GM23338 (cell line): ENCODE results near the gene ADD1. TPM values are rescaled to one million over a fixed set of nuclear protein-coding genes. Genes with fewer than 3 reads are reported as not detected.
A peak's percentile ranks its signal among the peaks of the same experiment; 100 is the strongest.

Experiments
- ATAC-seq: fragments of 200-7000 bp; cut with Tn5 transposase; 3 replicates; pipeline ENCODE4 v1.9.1; 2020
- DNase-seq: peaks from one replicate; pipeline ENCODE4 v3.0.0-alpha.2; 2015; ENCODE audit warnings: low spot score
- H2AFZ ChIP-seq: fragments of 200-600 bp; sonication (generic); 2 replicates; pipeline ENCODE4 v1.8.0; 2016; ENCODE audit warnings: antibody characterized with exemption, mild to moderate bottlenecking, moderate library complexity
- H3F3A ChIP-seq: fragments of 200-600 bp; sonication (generic); replicated peaks from 2 replicates; pipeline ENCODE4 v1.8.0; 2017; ENCODE audit warnings: antibody characterized with exemption, mixed run types, low read depth
- H3K27ac ChIP-seq: fragments of 200-600 bp; sonication (generic); 2 replicates; pipeline ENCODE4 v1.6.1; 2016; ENCODE audit warnings: low read depth
- H3K27me3 ChIP-seq: fragments of 200-600 bp; sonication (generic); 2 replicates; pipeline ENCODE4 v1.8.0; 2016; ENCODE audit warnings: mild to moderate bottlenecking, mixed run types, moderate library complexity; ENCODE audit not compliant: insufficient read depth
- H3K36me3 ChIP-seq: fragments of 200-600 bp; sonication (generic); 2 replicates; pipeline ENCODE4 v1.8.0; 2016; ENCODE audit warnings: mild to moderate bottlenecking; ENCODE audit not compliant: insufficient read depth
- H3K4me1 ChIP-seq: fragments of 200-600 bp; sonication (generic); 2 replicates; pipeline ENCODE4 v1.8.0; 2016; ENCODE audit warnings: mild to moderate bottlenecking, moderate library complexity; ENCODE audit not compliant: insufficient read depth
- H3K4me2 ChIP-seq: fragments of 200-600 bp; sonication (generic); 2 replicates; pipeline ENCODE4 v1.7.1; 2017; ENCODE audit warnings: mixed run types
- H3K4me3 ChIP-seq: fragments of 200-600 bp; sonication (generic); 2 replicates; pipeline ENCODE4 v1.6.1; 2016; ENCODE audit warnings: mixed run types
- H3K79me2 ChIP-seq: fragments of 200-600 bp; sonication (generic); replicated peaks from 2 replicates; pipeline ENCODE4 v1.8.0; 2017; ENCODE audit warnings: mild to moderate bottlenecking; ENCODE audit not compliant: insufficient read depth
- H3K9me2 ChIP-seq: fragments of 200-600 bp; sonication (generic); 2 replicates; pipeline ENCODE4 v1.8.0; 2017; ENCODE audit not compliant: insufficient read depth
- H4K20me1 ChIP-seq: fragments of 200-600 bp; sonication (generic); replicated peaks from 2 replicates; pipeline ENCODE4 v1.8.0; 2017; ENCODE audit warnings: mild to moderate bottlenecking; ENCODE audit not compliant: insufficient read depth
- H3K27ac Mint-ChIP-seq: 2 replicates; pipeline ENCODE4 v1.8.0; 2020; ENCODE audit warnings: inconsistent platforms, mild to moderate bottlenecking, moderate library complexity, mixed read lengths
- H3K27me3 Mint-ChIP-seq: 3 replicates; pipeline ENCODE4 v1.8.0; 2022; ENCODE audit warnings: low read depth, mild to moderate bottlenecking, moderate library complexity, mixed read lengths, inconsistent platforms; ENCODE audit not compliant: insufficient read depth, poor library complexity
- H3K36me3 Mint-ChIP-seq: 3 replicates; pipeline ENCODE4 v1.8.0; 2021; ENCODE audit warnings: low read depth, mild to moderate bottlenecking, inconsistent platforms, moderate library complexity, mixed read lengths
- H3K4me1 Mint-ChIP-seq: 3 replicates; pipeline ENCODE4 v1.8.0; 2020; ENCODE audit warnings: mild to moderate bottlenecking, inconsistent platforms, mixed read lengths
- H3K4me3 Mint-ChIP-seq: 3 replicates; pipeline ENCODE4 v1.8.0; 2021; ENCODE audit warnings: moderate library complexity, mild to moderate bottlenecking, inconsistent platforms, mixed read lengths
- H3K9me3 Mint-ChIP-seq: 3 replicates; pipeline ENCODE4 v1.8.0; 2020; ENCODE audit warnings: moderate library complexity, mild to moderate bottlenecking, inconsistent platforms, mixed read lengths
- CREB1 ChIP-seq: fragments of 250-450 bp; sonication (Bioruptor Pico); IDR thresholded peaks from 2 replicates; pipeline ENCODE4 v1.5.0; 2020; ENCODE audit warnings: low read depth, mild to moderate bottlenecking, moderate library complexity
- EZH2 ChIP-seq: fragments of 200-600 bp; sonication (generic); IDR thresholded peaks from one replicate; pipeline ENCODE4 v1.8.0; 2017; ENCODE audit warnings: antibody characterized with exemption, mild to moderate bottlenecking, low read depth; ENCODE audit not compliant: unreplicated experiment
- EZH2phosphoT487 ChIP-seq: fragments of 200-600 bp; sonication (generic); IDR thresholded peaks from one replicate; pipeline ENCODE4 v1.8.1; 2018; ENCODE audit warnings: antibody characterized with exemption; ENCODE audit not compliant: unreplicated experiment
- JUNB ChIP-seq: IDR thresholded peaks from one replicate; pipeline ENCODE4 v1.6.1; 2016; ENCODE audit warnings: antibody characterized with exemption; ENCODE audit not compliant: unreplicated experiment
- NANOG ChIP-seq: IDR thresholded peaks from 2 replicates; pipeline ENCODE4 v1.6.1; 2016; ENCODE audit warnings: antibody characterized with exemption, borderline replicate concordance
- POLR2AphosphoS5 ChIP-seq: IDR thresholded peaks from 2 replicates; pipeline ENCODE4 v1.6.1; 2016; ENCODE audit warnings: antibody characterized with exemption, low read depth
- STAT1 ChIP-seq: IDR thresholded peaks from one replicate; pipeline ENCODE4 v1.6.1; 2016; ENCODE audit warnings: antibody characterized with exemption; ENCODE audit not compliant: unreplicated experiment
- ZNF114 ChIP-seq: fragments of 250-450 bp; sonication (Bioruptor Pico); IDR thresholded peaks from 2 replicates; pipeline ENCODE4 v1.5.0; 2020; ENCODE audit warnings: mild to moderate bottlenecking, moderate library complexity
- ZNF331 ChIP-seq: fragments of 250-450 bp; sonication (Bioruptor Pico); IDR thresholded peaks from 2 replicates; pipeline ENCODE4 v1.5.0; 2020; ENCODE audit warnings: low read depth, mild to moderate bottlenecking, moderate library complexity
- polyA plus RNA-seq: library from polyadenylated mRNA; unstranded; fragments of >200 nt; fragmentation: Nextera tagmentation; extraction: Ambion mirVana; gene quantifications from 2 replicates; pipeline ENCODE4 v1.2.1, GENCODE V29; 2016
- total RNA-seq: library from RNA; depleted of rRNA; stranded (reverse); fragments of >200 nt; shearing (Covaris generic); gene quantifications from 2 replicates; pipeline ENCODE4 v1.2.3, GENCODE V29; 2014
- TF ChIP-seq, protein P1 (sequence below), 2 experiments: fragments of 200-600 bp in 1 of 2; sonication (generic) in 1 of 2; conservative IDR thresholded peaks; 2 replicates each; pipeline versions ENCODE4 v1.5.1 to v1.6.1; 2016 to 2017; ENCODE audit warnings: antibody characterized with exemption in 2 of 2, low read depth in 2 of 2, mild to moderate bottlenecking in 2 of 2, moderate library complexity in 1 of 2
- TF ChIP-seq, protein P2 (sequence below): fragments of 250-450 bp; sonication (Bioruptor Pico); IDR thresholded peaks from 2 replicates; pipeline ENCODE4 v1.5.0; 2020; ENCODE audit warnings: mild to moderate bottlenecking, moderate library complexity
- TF ChIP-seq, protein P3 (sequence below): IDR thresholded peaks from one replicate; pipeline ENCODE4 v1.6.1; 2018; ENCODE audit warnings: antibody characterized with exemption; ENCODE audit not compliant: unreplicated experiment
- TF ChIP-seq, protein P4 (sequence below): IDR thresholded peaks from 2 replicates; pipeline ENCODE4 v1.6.1; 2016; ENCODE audit warnings: antibody characterized with exemption

Gene ADD1
- total and polyA plus RNA-seq, 2 experiments from 2014 or later, result 126 to 144 TPM

DNA sequence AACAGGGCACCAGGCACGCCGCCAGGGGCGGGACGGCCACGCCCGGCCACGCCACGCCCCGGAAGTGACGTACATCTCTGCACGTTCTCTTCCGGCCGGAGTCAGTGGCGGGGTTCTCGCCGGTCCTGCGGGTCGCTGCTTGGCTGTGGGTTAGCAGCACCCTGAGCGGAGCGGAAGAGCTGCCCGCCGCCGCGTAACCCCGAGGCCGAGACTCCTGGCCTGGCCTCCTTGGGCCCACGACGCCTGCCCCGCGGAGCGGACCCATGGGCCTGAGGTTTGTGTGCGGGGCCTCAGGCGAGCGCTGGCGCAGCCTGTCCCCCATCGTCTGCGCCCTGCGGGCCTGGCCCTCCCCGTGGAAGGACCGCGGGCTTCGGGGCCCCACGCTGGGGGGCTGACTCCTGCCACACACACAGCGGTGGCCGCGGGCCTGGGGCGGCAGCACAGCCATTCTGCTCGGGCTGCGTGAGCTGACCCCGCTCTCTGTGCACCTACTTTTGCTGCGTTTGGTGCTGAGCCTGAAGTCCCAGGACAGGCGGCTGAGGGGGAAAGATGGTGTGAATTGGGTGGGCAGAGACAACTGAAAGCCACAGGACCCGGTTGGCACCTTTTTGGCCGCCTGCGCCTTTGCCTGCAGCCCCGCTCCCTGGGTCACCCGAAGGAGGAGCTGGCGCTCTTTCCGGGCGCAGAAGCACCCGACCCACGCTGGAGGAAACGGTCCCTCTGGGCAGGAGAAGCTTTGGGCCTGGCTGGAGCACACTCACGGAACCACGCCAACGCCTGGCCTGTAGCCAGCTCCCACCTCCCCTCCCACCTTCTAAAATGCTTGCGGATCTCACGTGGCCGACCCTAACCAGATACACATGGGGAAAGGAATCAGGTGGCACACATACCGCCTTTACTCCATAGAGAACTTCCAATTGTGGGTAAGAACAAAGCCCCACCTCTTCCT, 91.4 kb downstream of the ADD1 start:
- peaks cover 19% of the 10 kb centered on the region for H3K79me2 ChIP-seq
- H3K4me3 ChIP-seq, result peak overlapping the region; percentile 94
- H2AFZ ChIP-seq, result peak overlapping the region; percentile 69; the same call in 1 of the 2 replicates
- peaks cover 27% of the 10 kb centered on the region for H3K4me1 Mint-ChIP-seq
- DNase-seq (peak; percentile 93), ATAC-seq (peak; percentile 63)
- peak overlapping the region; percentile 96 for H3K4me2 ChIP-seq
- H3K27ac Mint-ChIP-seq, result 0 out of 2 replicates have a peak overlapping the region, but pooled peaks have one; percentile 40
- peaks cover 61% of the 10 kb centered on the region for H3K36me3 Mint-ChIP-seq
- peaks cover 4% of the 10 kb centered on the region; the same call in 1 of the 2 replicates for H3K4me1 ChIP-seq
- no peaks in the 10 kb centered on the region for H3K27me3 ChIP-seq
- peaks cover 27% of the 10 kb centered on the region; the same call in 1 of the 2 replicates for H3F3A ChIP-seq
- H3K9me3 Mint-ChIP-seq, result no peaks in the 10 kb centered on the region
- no peaks in the 10 kb centered on the region for H3K9me2 ChIP-seq
- H4K20me1 ChIP-seq, result peaks cover 16% of the 10 kb centered on the region
- peaks cover 19% of the 10 kb centered on the region for H3K27me3 Mint-ChIP-seq
- H3K4me3 Mint-ChIP-seq, result peak overlapping the region; percentile 85
- H3K36me3 ChIP-seq, result peaks cover 26% of the 10 kb centered on the region
- H3K27ac ChIP-seq, result peak overlapping the region; percentile 69; the same call in 1 of the 2 replicates
- TF ChIP-seq POLR2AphosphoS5 (peak; percentile 96), NANOG (no peak), JUNB (no peak), EZH2 (no peak), ZNF331 (CRISPR knock-in tag) (no peak), CREB1 (CRISPR knock-in tag) (peak; percentile 91), STAT1 (no peak), EZH2phosphoT487 (no peak), ZNF114 (CRISPR knock-in tag) (no peak)
- TF ChIP-seq, protein P1, sequence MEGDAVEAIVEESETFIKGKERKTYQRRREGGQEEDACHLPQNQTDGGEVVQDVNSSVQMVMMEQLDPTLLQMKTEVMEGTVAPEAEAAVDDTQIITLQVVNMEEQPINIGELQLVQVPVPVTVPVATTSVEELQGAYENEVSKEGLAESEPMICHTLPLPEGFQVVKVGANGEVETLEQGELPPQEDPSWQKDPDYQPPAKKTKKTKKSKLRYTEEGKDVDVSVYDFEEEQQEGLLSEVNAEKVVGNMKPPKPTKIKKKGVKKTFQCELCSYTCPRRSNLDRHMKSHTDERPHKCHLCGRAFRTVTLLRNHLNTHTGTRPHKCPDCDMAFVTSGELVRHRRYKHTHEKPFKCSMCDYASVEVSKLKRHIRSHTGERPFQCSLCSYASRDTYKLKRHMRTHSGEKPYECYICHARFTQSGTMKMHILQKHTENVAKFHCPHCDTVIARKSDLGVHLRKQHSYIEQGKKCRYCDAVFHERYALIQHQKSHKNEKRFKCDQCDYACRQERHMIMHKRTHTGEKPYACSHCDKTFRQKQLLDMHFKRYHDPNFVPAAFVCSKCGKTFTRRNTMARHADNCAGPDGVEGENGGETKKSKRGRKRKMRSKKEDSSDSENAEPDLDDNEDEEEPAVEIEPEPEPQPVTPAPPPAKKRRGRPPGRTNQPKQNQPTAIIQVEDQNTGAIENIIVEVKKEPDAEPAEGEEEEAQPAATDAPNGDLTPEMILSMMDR (conservative IDR thresholded peaks at IDR 0.05; ENCODE audit: low read depth in 2 of 2), result no peak
- TF ChIP-seq, protein P2, sequence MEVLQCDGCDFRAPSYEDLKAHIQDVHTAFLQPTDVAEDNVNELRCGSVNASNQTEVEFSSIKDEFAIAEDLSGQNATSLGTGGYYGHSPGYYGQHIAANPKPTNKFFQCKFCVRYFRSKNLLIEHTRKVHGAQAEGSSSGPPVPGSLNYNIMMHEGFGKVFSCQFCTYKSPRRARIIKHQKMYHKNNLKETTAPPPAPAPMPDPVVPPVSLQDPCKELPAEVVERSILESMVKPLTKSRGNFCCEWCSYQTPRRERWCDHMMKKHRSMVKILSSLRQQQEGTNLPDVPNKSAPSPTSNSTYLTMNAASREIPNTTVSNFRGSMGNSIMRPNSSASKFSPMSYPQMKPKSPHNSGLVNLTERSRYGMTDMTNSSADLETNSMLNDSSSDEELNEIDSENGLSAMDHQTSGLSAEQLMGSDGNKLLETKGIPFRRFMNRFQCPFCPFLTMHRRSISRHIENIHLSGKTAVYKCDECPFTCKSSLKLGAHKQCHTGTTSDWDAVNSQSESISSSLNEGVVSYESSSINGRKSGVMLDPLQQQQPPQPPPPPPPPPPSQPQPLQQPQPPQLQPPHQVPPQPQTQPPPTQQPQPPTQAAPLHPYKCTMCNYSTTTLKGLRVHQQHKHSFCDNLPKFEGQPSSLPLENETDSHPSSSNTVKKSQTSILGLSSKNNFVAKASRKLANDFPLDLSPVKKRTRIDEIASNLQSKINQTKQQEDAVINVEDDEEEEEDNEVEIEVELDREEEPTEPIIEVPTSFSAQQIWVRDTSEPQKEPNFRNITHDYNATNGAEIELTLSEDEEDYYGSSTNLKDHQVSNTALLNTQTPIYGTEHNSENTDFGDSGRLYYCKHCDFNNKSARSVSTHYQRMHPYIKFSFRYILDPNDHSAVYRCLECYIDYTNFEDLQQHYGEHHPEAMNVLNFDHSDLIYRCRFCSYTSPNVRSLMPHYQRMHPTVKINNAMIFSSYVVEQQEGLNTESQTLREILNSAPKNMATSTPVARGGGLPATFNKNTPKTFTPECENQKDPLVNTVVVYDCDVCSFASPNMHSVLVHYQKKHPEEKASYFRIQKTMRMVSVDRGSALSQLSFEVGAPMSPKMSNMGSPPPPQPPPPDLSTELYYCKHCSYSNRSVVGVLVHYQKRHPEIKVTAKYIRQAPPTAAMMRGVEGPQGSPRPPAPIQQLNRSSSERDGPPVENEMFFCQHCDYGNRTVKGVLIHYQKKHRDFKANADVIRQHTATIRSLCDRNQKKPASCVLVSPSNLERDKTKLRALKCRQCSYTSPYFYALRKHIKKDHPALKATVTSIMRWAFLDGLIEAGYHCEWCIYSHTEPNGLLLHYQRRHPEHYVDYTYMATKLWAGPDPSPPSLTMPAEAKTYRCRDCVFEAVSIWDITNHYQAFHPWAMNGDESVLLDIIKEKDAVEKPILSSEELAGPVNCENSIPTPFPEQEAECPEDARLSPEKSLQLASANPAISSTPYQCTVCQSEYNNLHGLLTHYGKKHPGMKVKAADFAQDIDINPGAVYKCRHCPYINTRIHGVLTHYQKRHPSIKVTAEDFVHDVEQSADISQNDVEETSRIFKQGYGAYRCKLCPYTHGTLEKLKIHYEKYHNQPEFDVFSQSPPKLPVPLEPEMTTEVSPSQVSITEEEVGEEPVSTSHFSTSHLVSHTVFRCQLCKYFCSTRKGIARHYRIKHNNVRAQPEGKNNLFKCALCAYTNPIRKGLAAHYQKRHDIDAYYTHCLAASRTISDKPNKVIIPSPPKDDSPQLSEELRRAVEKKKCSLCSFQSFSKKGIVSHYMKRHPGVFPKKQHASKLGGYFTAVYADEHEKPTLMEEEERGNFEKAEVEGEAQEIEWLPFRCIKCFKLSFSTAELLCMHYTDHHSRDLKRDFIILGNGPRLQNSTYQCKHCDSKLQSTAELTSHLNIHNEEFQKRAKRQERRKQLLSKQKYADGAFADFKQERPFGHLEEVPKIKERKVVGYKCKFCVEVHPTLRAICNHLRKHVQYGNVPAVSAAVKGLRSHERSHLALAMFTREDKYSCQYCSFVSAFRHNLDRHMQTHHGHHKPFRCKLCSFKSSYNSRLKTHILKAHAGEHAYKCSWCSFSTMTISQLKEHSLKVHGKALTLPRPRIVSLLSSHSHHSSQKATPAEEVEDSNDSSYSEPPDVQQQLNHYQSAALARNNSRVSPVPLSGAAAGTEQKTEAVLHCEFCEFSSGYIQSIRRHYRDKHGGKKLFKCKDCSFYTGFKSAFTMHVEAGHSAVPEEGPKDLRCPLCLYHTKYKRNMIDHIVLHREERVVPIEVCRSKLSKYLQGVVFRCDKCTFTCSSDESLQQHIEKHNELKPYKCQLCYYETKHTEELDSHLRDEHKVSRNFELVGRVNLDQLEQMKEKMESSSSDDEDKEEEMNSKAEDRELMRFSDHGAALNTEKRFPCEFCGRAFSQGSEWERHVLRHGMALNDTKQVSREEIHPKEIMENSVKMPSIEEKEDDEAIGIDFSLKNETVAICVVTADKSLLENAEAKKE (CRISPR knock-in tag), result no peak
- TF ChIP-seq, protein P3, sequence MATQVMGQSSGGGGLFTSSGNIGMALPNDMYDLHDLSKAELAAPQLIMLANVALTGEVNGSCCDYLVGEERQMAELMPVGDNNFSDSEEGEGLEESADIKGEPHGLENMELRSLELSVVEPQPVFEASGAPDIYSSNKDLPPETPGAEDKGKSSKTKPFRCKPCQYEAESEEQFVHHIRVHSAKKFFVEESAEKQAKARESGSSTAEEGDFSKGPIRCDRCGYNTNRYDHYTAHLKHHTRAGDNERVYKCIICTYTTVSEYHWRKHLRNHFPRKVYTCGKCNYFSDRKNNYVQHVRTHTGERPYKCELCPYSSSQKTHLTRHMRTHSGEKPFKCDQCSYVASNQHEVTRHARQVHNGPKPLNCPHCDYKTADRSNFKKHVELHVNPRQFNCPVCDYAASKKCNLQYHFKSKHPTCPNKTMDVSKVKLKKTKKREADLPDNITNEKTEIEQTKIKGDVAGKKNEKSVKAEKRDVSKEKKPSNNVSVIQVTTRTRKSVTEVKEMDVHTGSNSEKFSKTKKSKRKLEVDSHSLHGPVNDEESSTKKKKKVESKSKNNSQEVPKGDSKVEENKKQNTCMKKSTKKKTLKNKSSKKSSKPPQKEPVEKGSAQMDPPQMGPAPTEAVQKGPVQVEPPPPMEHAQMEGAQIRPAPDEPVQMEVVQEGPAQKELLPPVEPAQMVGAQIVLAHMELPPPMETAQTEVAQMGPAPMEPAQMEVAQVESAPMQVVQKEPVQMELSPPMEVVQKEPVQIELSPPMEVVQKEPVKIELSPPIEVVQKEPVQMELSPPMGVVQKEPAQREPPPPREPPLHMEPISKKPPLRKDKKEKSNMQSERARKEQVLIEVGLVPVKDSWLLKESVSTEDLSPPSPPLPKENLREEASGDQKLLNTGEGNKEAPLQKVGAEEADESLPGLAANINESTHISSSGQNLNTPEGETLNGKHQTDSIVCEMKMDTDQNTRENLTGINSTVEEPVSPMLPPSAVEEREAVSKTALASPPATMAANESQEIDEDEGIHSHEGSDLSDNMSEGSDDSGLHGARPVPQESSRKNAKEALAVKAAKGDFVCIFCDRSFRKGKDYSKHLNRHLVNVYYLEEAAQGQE, result no peak
- TF ChIP-seq, protein P4, sequence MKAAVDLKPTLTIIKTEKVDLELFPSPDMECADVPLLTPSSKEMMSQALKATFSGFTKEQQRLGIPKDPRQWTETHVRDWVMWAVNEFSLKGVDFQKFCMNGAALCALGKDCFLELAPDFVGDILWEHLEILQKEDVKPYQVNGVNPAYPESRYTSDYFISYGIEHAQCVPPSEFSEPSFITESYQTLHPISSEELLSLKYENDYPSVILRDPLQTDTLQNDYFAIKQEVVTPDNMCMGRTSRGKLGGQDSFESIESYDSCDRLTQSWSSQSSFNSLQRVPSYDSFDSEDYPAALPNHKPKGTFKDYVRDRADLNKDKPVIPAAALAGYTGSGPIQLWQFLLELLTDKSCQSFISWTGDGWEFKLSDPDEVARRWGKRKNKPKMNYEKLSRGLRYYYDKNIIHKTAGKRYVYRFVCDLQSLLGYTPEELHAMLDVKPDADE, result peak; percentile 41; the same call in 1 of the 2 replicates
